GM10266 (cell line): ENCODE data around the gene VPS18.
"Not testable (repeated sequence)": the region's sequence is repeated elsewhere in the genome, so short reads cannot be mapped to it uniquely, and the experiment has no call there.

ENCODE experiments used
- DNase-seq: peaks from one replicate; pipeline ENCODE4 v3.0.0; 2012; ENCODE audit errors: extremely low spot score
- CTCF ChIP-seq: IDR thresholded peaks from 2 replicates; pipeline ENCODE4 v1.5.1; 2012; ENCODE audit warnings: mild to moderate bottlenecking, low read depth; ENCODE audit not compliant: control insufficient read depth, insufficient read depth; ENCODE audit errors: missing control alignments

VPS18 gene

GRCh38 chr15:40857601-40858341, 36.5 kb upstream of the VPS18 start:
- peak; percentile 97 for TF ChIP-seq CTCF
- DNase-seq = peak; percentile 81

- DNase-seq = no peak
- no peak for TF ChIP-seq CTCF
Observed at GRCh38 chr15:40858706-40859105, 35.5 kb upstream of the VPS18 start.

GRCh38 chr15:40859206-40859851, 34.9 kb upstream of the VPS18 start:
- TF ChIP-seq CTCF = peak; percentile 93
- DNase-seq = peak; percentile 83

- not testable (repeated sequence) for DNase-seq
Observed at GRCh38 chr15:40861147-40861546, 33.1 kb upstream of the VPS18 start.

GRCh38 chr15:40863660-40864270, 30.5 kb upstream of the VPS18 start:
- no peak for DNase-seq
- TF ChIP-seq CTCF = no peak

- no peak for DNase-seq
- TF ChIP-seq CTCF = no peak
Observed at GRCh38 chr15:40867199-40867598, 27.1 kb upstream of the VPS18 start.

GRCh38 chr15:40869686-40870085, 24.6 kb upstream of the VPS18 start:
- TF ChIP-seq CTCF = no peak
- no peak for DNase-seq
